Muscle of arm (tissue), 12 donors: ENCODE results near the gene FAM3B. TPM values are rescaled to one million over a fixed set of nuclear protein-coding genes. Genes with fewer than 3 reads are reported as not detected.
"Not testable (repeated sequence)": the region's sequence is repeated elsewhere in the genome, so short reads cannot be mapped to it uniquely, and the experiment has no call there.

Experiments
- DNase-seq: peaks from one replicate; pipeline ENCODE4 v3.0.0-alpha.2; 2013
- polyA plus RNA-seq, 12 donors: library from polyadenylated mRNA; unstranded; fragments of 120-200 nt; gene quantifications; one replicate each; pipeline ENCODE4 v1.2.1, GENCODE V29; 2013; ENCODE audit not compliant: insufficient read length in 12 of 12

Gene FAM3B
- polyA plus RNA-seq, 12 donors: 0.12 to 0.81 (median 0.41) TPM; not detected in 2

- DNase-seq: no peak
Observed at GRCh38 chr21:41349619-41350390, 33.2 kb downstream of the FAM3B start.

- DNase-seq: no peak
Observed at GRCh38 chr21:41350436-41351155, 34.0 kb downstream of the FAM3B start.

GRCh38 chr21:41357546-41357945 lies 40.9 kb downstream of the FAM3B start:
- no peak for DNase-seq

- DNase-seq: no peak
Observed at GRCh38 chr21:41358193-41359166, 41.9 kb downstream of the FAM3B start.

- no peak for DNase-seq
Observed at GRCh38 chr21:41359286-41359685, 42.7 kb downstream of the FAM3B start.

- DNase-seq: not testable (repeated sequence)
Observed at GRCh38 chr21:41359754-41360071, 43.1 kb downstream of the FAM3B start.

GRCh38 chr21:41360072-41360821 lies 43.6 kb downstream of the FAM3B start:
- peak; percentile 45 for DNase-seq

- no peak for DNase-seq
Observed at GRCh38 chr21:41361053-41361785, 44.6 kb downstream of the FAM3B start.

- DNase-seq: peak; percentile 46
Observed at GRCh38 chr21:41361786-41362604, 45.4 kb downstream of the FAM3B start, which contains the start of gene MX2. Gene MX2, plus strand, starts transcription at chr21:41362027. Its CDS starts 14,880 bp downstream, at chr21:41376907.

GRCh38 chr21:41362605-41363369 lies 46.2 kb downstream of the FAM3B start:
- DNase-seq: no peak

GRCh38 chr21:41363370-41364270 lies 47.0 kb downstream of the FAM3B start:
- DNase-seq: no peak

GRCh38 chr21:41364308-41364707 lies 47.7 kb downstream of the FAM3B start:
- no peak for DNase-seq

GRCh38 chr21:41365377-41366107 lies 48.9 kb downstream of the FAM3B start:
- no peak for DNase-seq

- no peak for DNase-seq
Observed at GRCh38 chr21:41366522-41367151, 50.0 kb downstream of the FAM3B start.

- no peak for DNase-seq
Observed at GRCh38 chr21:41367301-41367944, 50.8 kb downstream of the FAM3B start.
